Measurements from ENCODE around the gene CDYL. TPM values are rescaled to one million over a fixed set of nuclear protein-coding genes. Genes with fewer than 3 reads are reported as not detected.
"Not testable (repeated sequence)": the region's sequence is repeated elsewhere in the genome, so short reads cannot be mapped to it uniquely, and the experiment has no call there.

The CDYL gene
- total RNA-seq, 1 donor from 2014 or later: 20.8 TPM

DNA sequence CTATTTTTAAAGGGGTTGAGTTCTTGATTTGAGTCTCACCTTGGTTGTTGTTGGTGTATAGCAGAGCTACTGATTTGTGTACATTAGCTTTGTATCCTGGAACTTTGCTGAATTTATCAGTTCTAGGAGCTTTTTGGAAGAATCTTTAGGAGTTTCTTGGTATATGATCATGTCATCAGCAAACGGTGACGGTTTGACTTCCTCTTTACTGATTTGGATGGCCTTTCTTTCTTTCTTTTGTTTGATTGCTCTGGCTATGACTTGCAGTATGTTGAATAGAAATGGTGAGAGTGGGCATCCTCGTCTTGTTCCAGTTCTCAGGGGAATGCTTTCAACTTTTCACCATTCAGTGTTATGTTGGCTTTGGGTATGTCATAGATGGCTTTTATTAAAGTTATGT, 64.0 kb downstream of the CDYL start:
- no peak for DNase-seq (ENCODE audit: low read depth in 2 of 2)

DNA sequence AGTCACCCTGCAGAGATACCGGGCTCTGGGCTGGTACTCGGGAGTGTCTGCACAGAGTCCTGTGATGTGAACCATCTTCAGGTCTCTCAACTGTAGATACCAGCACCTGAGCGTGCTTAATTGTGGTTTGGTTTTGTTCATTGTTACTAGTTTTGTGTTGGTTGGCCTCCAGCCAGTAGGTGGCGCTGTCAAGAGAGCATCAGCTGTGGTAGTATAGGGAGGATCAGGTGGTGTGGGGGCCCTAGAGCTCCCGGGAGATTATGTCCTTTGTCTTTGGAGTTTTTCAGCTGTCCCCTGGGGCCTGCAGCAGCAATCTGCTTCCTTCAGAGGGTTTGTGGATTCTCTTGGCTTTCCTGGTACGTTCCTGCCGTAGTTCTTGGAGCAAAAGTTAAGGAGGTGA, 67.9 kb downstream of the CDYL start:
- no peak for DNase-seq (ENCODE audit: low read depth in 2 of 2)

GRCh38 chr6:4846387-4846786, 70.2 kb downstream of the CDYL start:
- no peak for DNase-seq (ENCODE audit: low read depth in 2 of 2)

DNA sequence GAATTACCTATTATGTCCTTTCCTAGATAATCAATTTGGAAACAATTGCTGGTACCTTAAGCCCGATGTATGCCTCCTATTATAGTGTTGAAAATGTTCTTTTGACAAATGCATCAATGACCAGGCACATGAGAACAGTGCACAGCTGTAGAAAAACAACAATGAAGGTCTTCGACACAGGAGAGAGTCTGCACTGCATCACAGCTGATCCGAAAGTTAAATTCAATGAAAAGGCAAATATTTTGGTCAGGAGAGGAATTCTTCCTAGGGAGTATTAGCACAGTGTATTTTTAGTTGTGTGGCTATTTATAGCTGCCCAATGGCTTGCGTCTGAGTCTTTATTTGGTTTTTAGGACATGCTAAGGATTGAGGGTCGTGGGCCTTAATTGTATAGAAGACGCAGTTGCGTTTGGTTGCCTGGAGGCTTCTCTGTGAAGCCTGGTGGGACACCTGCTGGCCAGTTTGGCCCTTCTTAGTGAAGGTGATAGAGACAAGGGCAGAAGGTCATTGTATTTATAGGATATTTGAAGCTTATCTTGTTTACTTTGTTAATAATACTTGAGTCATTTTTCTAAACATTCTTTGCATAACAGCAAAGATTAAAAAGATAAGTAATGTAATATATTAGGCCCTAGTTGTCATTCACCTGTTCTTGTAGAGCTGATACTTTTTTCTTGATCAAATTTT, 72.3 kb downstream of the CDYL start:
- DNase-seq (ENCODE audit: low read depth in 2 of 2): peak; percentile 17 to 57

- no peak for DNase-seq (ENCODE audit: low read depth in 2 of 2)
These were observed 73.2 kb downstream of the CDYL start for GRCh38 chr6:4849226-4850022.

DNA sequence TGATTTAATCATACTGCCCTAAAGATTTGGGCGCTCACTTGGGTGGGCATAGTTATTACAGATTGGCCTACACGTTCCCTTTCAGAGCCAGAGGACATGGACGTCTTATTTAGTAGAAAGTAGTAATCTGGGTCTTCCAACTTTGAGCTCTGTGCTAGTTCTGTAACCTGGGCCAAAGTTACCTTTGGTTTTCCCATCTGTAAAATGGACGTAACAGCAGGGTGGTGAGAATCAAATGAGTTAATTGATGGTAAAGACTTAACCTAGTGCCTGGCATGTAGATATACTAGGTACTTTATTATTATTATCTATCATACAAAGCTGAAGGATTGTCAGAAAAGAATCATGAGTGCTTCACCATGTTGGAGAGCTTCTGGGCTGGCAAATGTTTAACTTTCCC, 74.8 kb downstream of the CDYL start:
- no peak for DNase-seq (ENCODE audit: low read depth in 2 of 2)

GRCh38 chr6:4852186-4852585, 76.0 kb downstream of the CDYL start:
- DNase-seq (ENCODE audit: low read depth in 2 of 2): not testable (repeated sequence)

GRCh38 chr6:4852938-4853337, 76.7 kb downstream of the CDYL start:
- no peak for DNase-seq (ENCODE audit: low read depth in 2 of 2)

DNA sequence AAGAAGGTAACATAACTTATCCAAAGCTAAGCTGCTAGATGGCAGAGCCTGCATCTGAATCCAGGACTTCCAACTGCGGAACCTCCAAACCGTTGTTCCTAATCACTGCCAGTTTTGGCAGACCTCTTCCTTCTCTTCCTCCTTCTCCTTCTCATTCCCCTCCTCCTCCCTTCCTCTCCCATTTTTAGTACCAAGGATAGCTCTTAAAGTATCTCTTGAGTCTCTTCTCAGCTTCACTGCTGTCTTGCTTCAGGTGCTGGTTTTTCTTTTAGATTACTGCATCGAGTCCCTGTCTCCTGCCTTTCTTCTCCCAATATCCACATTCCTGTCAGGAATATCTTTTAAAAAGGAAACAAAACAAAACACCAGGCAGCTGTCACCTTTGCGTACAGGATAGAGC, 77.1 kb downstream of the CDYL start:
- DNase-seq (ENCODE audit: low read depth in 2 of 2): no peak

DNA sequence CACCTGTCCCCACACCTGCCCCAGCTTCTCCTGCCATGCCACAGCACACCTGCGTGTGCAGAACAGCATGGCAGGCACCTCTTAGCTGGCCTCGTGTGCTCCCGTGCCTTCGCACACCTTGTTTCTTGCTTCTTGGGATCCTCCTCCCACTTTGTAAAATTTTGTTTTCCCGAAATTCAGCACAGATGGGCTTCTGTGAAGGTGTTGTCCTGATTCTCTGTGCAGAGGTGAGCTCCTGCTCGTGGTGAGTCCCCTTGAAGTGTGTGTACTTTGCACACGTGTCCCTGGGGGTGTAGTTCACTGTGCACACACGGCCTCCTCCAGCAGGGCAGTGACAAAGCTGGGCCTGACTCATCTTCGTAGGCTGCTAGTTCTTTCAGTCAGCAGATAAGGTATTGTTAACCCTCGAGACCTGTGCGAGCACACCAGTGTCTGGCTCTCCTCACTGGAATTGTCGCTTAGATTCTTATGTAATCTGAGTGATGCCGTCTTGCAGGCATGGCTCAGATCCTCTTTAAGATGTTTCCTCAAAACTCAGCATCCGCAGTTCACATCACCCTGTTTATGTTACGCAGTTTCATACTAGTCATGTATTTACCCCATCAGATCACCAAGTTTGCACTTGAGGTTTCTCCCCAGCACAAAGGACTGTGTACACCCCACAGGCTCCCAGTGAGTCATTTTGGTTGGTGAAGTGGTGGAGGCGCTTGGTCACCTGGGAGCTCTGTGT, 77.7 kb downstream of the CDYL start:
- DNase-seq (ENCODE audit: low read depth in 2 of 2): no peak

DNA sequence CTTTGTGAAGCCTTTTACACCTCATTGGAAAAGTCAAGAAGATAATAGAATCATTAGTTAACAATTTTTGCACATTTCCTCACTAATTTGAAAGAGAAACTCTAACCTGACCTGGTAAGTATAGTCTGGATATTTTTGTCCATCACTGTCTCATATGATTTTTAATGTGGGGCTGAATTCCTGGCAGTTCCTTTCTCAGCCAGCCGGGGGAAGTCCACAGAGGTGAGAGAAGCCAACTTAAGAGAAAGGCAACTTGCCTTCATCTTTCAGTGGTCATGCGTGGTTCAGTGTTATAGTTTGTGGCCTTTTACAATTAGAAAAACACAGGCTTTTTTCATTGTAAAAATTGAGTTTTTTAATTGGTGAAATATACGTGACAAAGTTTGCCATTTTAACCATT, 80.6 kb downstream of the CDYL start:
- DNase-seq (ENCODE audit: low read depth in 2 of 2): no peak

GRCh38 chr6:4858194-4859015, 82.2 kb downstream of the CDYL start:
- DNase-seq (ENCODE audit: low read depth in 2 of 2): no peak

DNA sequence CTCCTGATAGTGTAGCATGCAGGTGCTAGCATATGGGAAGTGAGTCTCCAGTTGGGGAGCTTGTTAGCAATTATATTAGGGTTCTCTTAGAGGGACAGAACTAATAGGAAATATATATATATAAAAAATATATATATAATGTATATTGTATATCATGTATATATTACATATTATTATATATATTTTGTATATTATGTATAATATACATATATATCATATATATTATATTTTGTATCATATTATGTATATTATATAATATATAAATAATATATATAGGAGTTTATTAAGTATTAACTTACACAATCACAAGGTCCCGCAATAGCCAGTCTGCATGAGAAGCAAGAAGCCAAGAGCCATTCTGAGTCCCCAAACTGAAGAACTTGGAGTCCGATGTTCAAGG, 84.2 kb downstream of the CDYL start:
- DNase-seq (ENCODE audit: low read depth in 2 of 2): no peak

GRCh38 chr6:4861564-4861963, 85.4 kb downstream of the CDYL start:
- no peak for DNase-seq (ENCODE audit: low read depth in 2 of 2)

GRCh38 chr6:4864519-4864918, 88.3 kb downstream of the CDYL start:
- DNase-seq (ENCODE audit: low read depth in 2 of 2): no peak

DNA sequence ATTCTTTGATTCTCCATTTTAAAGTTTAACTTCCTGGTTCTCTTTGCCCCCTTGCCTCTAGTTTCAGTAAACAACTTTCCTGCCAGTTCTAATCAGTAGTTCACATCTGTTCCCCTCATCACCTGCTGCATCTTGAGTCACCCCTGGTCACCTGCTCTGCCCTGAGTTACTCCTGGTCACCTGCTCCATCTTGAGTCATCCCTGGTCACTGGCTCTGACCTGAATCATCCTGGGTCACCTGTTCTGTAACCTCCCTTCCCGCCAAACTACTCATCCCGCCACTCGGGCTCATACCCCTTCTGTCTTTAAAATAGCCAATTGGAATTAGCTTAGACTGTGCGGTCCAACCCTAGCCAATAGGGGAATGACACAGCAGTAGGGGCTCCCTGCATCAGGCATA, 88.8 kb downstream of the CDYL start:
- DNase-seq (ENCODE audit: low read depth in 2 of 2): peak in 1 of 2 donors; percentile 16

GRCh38 chr6:4870821-4871494, 94.8 kb downstream of the CDYL start:
- DNase-seq (ENCODE audit: low read depth in 2 of 2): peak in 1 of 2 donors; percentile 47

GRCh38 chr6:4871825-4872224, 95.6 kb downstream of the CDYL start:
- no peak for DNase-seq (ENCODE audit: low read depth in 2 of 2)

DNA sequence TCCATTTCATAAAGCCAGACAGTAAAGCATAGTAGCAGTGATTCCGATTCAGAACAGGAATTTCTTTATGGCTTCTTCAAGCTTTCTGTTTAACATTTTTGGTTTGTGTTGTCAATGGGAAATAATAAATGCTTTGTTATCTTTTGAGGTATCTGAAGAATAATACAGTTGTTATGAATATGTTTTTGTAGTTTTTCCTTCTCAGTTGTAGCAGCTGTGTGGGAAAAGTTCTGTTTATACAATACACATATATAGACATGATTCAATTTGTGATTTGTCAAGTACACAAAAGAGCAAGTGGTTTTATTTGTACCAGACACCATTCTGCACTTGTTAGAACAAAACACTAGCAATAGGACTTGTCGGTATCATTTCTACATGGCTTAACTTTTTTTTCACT, 96.6 kb downstream of the CDYL start:
- DNase-seq (ENCODE audit: low read depth in 2 of 2): peak in 1 of 2 donors; percentile 78

- no peak for DNase-seq (ENCODE audit: low read depth in 2 of 2)
These were observed 97.7 kb downstream of the CDYL start for GRCh38 chr6:4873928-4874327.

- no peak for DNase-seq (ENCODE audit: low read depth in 2 of 2)
These were observed 103.6 kb downstream of the CDYL start for GRCh38 chr6:4879741-4880275.
